HEK293 (cell line): ENCODE data around the gene SRC.
A peak's percentile ranks its signal among the peaks of the same experiment; 100 is the strongest.

Experiments
- CTCF ChIA-PET: fragments of 350-600 bp; formaldehyde crosslinking; extraction: SDS; loops from one replicate; lab custom pipeline; 2021; ENCODE audit warnings: antibody characterized with exemption; lab: Yijun Ruan, JAX
- POLR2A ChIA-PET: fragments of 300-600 bp; formaldehyde crosslinking; extraction: SDS; loops from one replicate; lab custom pipeline; 2020; ENCODE audit warnings: antibody characterized with exemption, inconsistent platforms; lab: Yijun Ruan, JAX
- H3K27ac ChIP-seq: fragments of 200-500 bp; sonication (Bioruptor generic); 2 replicates; pipeline ENCODE4 v1.5.1; 2014; ENCODE audit warnings: low read depth, low read length, control low read depth, inconsistent platforms; ENCODE audit errors: extremely low read depth
- H3K36me3 ChIP-seq, 2 experiments: fragments of 200-500 bp in 1 of 2; sonication (Bioruptor generic) in 1 of 2; 1 replicate in 1 of 2; 2 replicates in 1 of 2; pipeline ENCODE4 v1.5.1; 2014 to 2017; ENCODE audit warnings: inconsistent platforms in 2 of 2, low read length in 2 of 2; ENCODE audit not compliant: control insufficient read depth in 2 of 2, insufficient read depth in 1 of 2
- H3K4me1 ChIP-seq: fragments of 200-500 bp; sonication (Bioruptor generic); 2 replicates; pipeline ENCODE4 v1.5.1; 2014; ENCODE audit warnings: mild to moderate bottlenecking, low read length, inconsistent platforms; ENCODE audit not compliant: control insufficient read depth, insufficient read depth
- H3K4me3 ChIP-seq: 2 replicates; pipeline ENCODE4 v1.5.1; 2011; ENCODE audit warnings: low read depth, mild to moderate bottlenecking, control low read depth, low read length, moderate library complexity
- H3K9me3 ChIP-seq: fragments of 200-500 bp; sonication (Bioruptor generic); 2 replicates; pipeline ENCODE4 v1.5.1; 2014; ENCODE audit warnings: low read depth, low read length, inconsistent platforms; ENCODE audit not compliant: control insufficient read depth, insufficient read depth
- GLIS1 ChIP-seq: fragments of 450-650 bp; formaldehyde crosslinking; IDR thresholded peaks from 2 replicates; pipeline ENCODE4 v1.5.1; 2016; ENCODE audit warnings: missing biosample characterization, missing genetic modification characterization
- GLIS2 ChIP-seq: fragments of 450-650 bp; formaldehyde crosslinking; IDR thresholded peaks from 2 replicates; pipeline ENCODE4 v1.5.1; 2016; ENCODE audit warnings: missing biosample characterization, missing genetic modification characterization
- INSM2 ChIP-seq: fragments of 450-650 bp; formaldehyde crosslinking; IDR thresholded peaks from 2 replicates; pipeline ENCODE4 v1.5.1; 2016; ENCODE audit warnings: missing biosample characterization, missing genetic modification characterization
- KLF8 ChIP-seq: fragments of 450-650 bp; formaldehyde crosslinking; IDR thresholded peaks from 2 replicates; pipeline ENCODE4 v1.5.1; 2016; ENCODE audit warnings: missing biosample characterization, missing genetic modification characterization
- PRDM1 ChIP-seq: fragments of 450-650 bp; formaldehyde crosslinking; IDR thresholded peaks from 2 replicates; pipeline ENCODE4; 2016; ENCODE audit warnings: missing biosample characterization, missing genetic modification characterization
- PRDM6 ChIP-seq: fragments of 450-650 bp; formaldehyde crosslinking; IDR thresholded peaks from 2 replicates; pipeline ENCODE4 v1.5.1; 2017; ENCODE audit warnings: missing biosample characterization, missing genetic modification characterization
- SALL2 ChIP-seq: fragments of 450-650 bp; formaldehyde crosslinking; IDR thresholded peaks from 2 replicates; pipeline ENCODE4 v1.5.0; 2017; ENCODE audit warnings: missing biosample characterization, mild to moderate bottlenecking, missing genetic modification characterization, borderline replicate concordance
- YY2 ChIP-seq: fragments of 450-650 bp; formaldehyde crosslinking; IDR thresholded peaks from 2 replicates; pipeline ENCODE4 v1.5.1; 2016; ENCODE audit warnings: missing biosample characterization, missing genetic modification characterization
- ZBTB1 ChIP-seq: fragments of 450-650 bp; formaldehyde crosslinking; IDR thresholded peaks from 2 replicates; pipeline ENCODE4 v1.5.1; 2016; ENCODE audit warnings: missing biosample characterization, missing genetic modification characterization
- ZBTB6 ChIP-seq: fragments of 450-650 bp; formaldehyde crosslinking; IDR thresholded peaks from 2 replicates; pipeline ENCODE4 v1.5.1; 2017; ENCODE audit warnings: missing biosample characterization, missing genetic modification characterization
- ZBTB7A ChIP-seq: fragments of 450-650 bp; formaldehyde crosslinking; IDR thresholded peaks from 2 replicates; pipeline ENCODE4 v1.5.1; 2016; ENCODE audit warnings: low read depth, missing biosample characterization, missing genetic modification characterization
- ZFP69B ChIP-seq: fragments of 450-650 bp; formaldehyde crosslinking; IDR thresholded peaks from 2 replicates; pipeline ENCODE4 v1.5.1; 2016; ENCODE audit warnings: missing biosample characterization, missing genetic modification characterization
- ZIC2 ChIP-seq: fragments of 450-650 bp; formaldehyde crosslinking; IDR thresholded peaks from 2 replicates; pipeline ENCODE4 v1.5.1; 2016; ENCODE audit warnings: missing biosample characterization, missing genetic modification characterization
- ZNF2 ChIP-seq: fragments of 450-650 bp; formaldehyde crosslinking; IDR thresholded peaks from 2 replicates; pipeline ENCODE4 v1.5.1; 2016; ENCODE audit warnings: missing biosample characterization, missing genetic modification characterization
- ZNF24 ChIP-seq: fragments of 450-650 bp; formaldehyde crosslinking; IDR thresholded peaks from 2 replicates; pipeline ENCODE4 v1.5.1; 2016; ENCODE audit warnings: missing biosample characterization, missing genetic modification characterization
- ZNF274 ChIP-seq, 2 experiments: fragments of 200-500 bp in 1 of 2; fragments of 450-650 bp in 1 of 2; sonication (Bioruptor generic) in 1 of 2; formaldehyde crosslinking in 1 of 2; IDR thresholded peaks; 2 replicates each; pipeline versions ENCODE4 v1.5.1 to v1.6.1; 2014 to 2016; ENCODE audit warnings: borderline replicate concordance in 1 of 2, inconsistent platforms in 1 of 2, low read length in 1 of 2, missing biosample characterization in 1 of 2, missing genetic modification characterization in 1 of 2
- ZNF416 ChIP-seq: fragments of 450-650 bp; formaldehyde crosslinking; IDR thresholded peaks from 2 replicates; pipeline ENCODE4 v1.5.1; 2016; ENCODE audit warnings: missing biosample characterization, missing genetic modification characterization
- ZNF473 ChIP-seq: fragments of 450-650 bp; formaldehyde crosslinking; IDR thresholded peaks from 2 replicates; pipeline ENCODE4 v1.5.1; 2017; ENCODE audit warnings: missing biosample characterization, missing genetic modification characterization
- ZNF530 ChIP-seq: fragments of 450-650 bp; formaldehyde crosslinking; IDR thresholded peaks from 2 replicates; pipeline ENCODE4 v1.5.1; 2016; ENCODE audit warnings: low read depth, missing biosample characterization, missing genetic modification characterization
- ZNF664 ChIP-seq: fragments of 450-650 bp; formaldehyde crosslinking; IDR thresholded peaks from 2 replicates; pipeline ENCODE4 v1.5.1; 2016; ENCODE audit warnings: missing biosample characterization, missing genetic modification characterization
- ZNF76 ChIP-seq: fragments of 450-650 bp; formaldehyde crosslinking; IDR thresholded peaks from 2 replicates; pipeline ENCODE4; 2016; ENCODE audit warnings: low read depth, missing biosample characterization, missing genetic modification characterization, borderline replicate concordance

The SRC gene

GRCh38 chr20:37378785-37379598 lies 33.1 kb downstream of the SRC start:
- Histone ChIP-seq H3K9me3 (no peaks in the 10 kb centered on the region), H3K27ac (no peak overlapping the region), H3K36me3 (peaks cover 0 to 46% of the 10 kb centered on the region in 2 experiments; a peak in 2 of 3 replicates), H3K4me3 (no peak overlapping the region), H3K4me1 (no peaks in the 10 kb centered on the region)
- ChIA-PET CTCF (interaction anchor here (0.6 kb wide), 1 partner anchor 35 kb away, joined by 3 read pairs; no protein-coding TSS in a partner anchor), POLR2A (interaction anchor here (1.0 kb wide), 1 partner anchor 34 kb away, joined by 3 read pairs; no protein-coding TSS in a partner anchor)
- TF ChIP-seq ZIC2 (tag by site-specific recombination) = peak; percentile 54
- TF ChIP-seq ZNF274 (IDR thresholded peaks at IDR 0.05; ENCODE audit: low read length) = no peak
- no peak for TF ChIP-seq ZNF274 (tag by site-specific recombination; IDR thresholded peaks at IDR 0.05; ENCODE audit: borderline replicate concordance)
- TF ChIP-seq GLIS1 (tag by site-specific recombination) = peak; percentile 16; the same call in 1 of the 2 replicates
- TF ChIP-seq ZNF24 (tag by site-specific recombination) = no peak
- TF ChIP-seq GLIS2 (tag by site-specific recombination) = peak; percentile 30; the same call in 1 of the 2 replicates

- Histone ChIP-seq H3K4me3 (no peak overlapping the region), H3K36me3 (peaks cover 0 to 50% of the 10 kb centered on the region in 2 experiments; a peak in 2 of 3 replicates), H3K9me3 (no peaks in the 10 kb centered on the region), H3K4me1 (no peaks in the 10 kb centered on the region), H3K27ac (no peak overlapping the region)
- TF ChIP-seq SALL2 (tag by site-specific recombination) (no peak), ZNF530 (no peak), YY2 (tag by site-specific recombination) (no peak), ZBTB1 (tag by site-specific recombination) (no peak), ZNF473 (tag by site-specific recombination) (no peak), ZFP69B (tag by site-specific recombination) (no peak), ZNF76 (no peak), KLF8 (tag by site-specific recombination) (no peak), ZNF416 (tag by site-specific recombination) (no peak), ZBTB7A (tag by site-specific recombination) (no peak), ZNF664 (tag by site-specific recombination) (no peak), INSM2 (0 out of 2 replicates have a peak, but pooled peaks have one; percentile 25), PRDM6 (tag by site-specific recombination) (no peak), ZNF2 (no peak), ZBTB6 (no peak), PRDM1 (peak; percentile 50; the same call in 1 of the 2 replicates)
- POLR2A ChIA-PET = interaction anchor here (1.0 kb wide), 1 partner anchor 35 kb away, joined by 3 read pairs; no protein-coding TSS in a partner anchor
- CTCF ChIA-PET = interaction anchor here (0.6 to 0.7 kb wide), 2 partner anchors 9 to 161 kb away, joined by 3 read pairs; no protein-coding TSS in a partner anchor
These were observed 34.3 kb downstream of the SRC start for GRCh38 chr20:37379967-37380828.
